ENCODE measurements around the gene MSI2.

Gene MSI2

GRCh38 chr17:57389473-57389872 lies 133.2 kb downstream of the MSI2 start:
- no peak for ATAC-seq
- no peak for TF ChIP-seq CREB5 (CRISPR knock-in tag; IDR thresholded peaks at IDR 0.05; ENCODE audit: low read depth)
- TF ChIP-seq ESRRG (CRISPR knock-in tag; IDR thresholded peaks at IDR 0.05) = no peak
- TF ChIP-seq GLIS3 (CRISPR knock-in tag; IDR thresholded peaks at IDR 0.05) = no peak
- TF ChIP-seq ZFP30 (CRISPR knock-in tag; IDR thresholded peaks at IDR 0.05) = no peak
- TF ChIP-seq ZC3H10 (CRISPR knock-in tag; IDR thresholded peaks at IDR 0.05) = no peak
- no peak for TF ChIP-seq CSRNP3 (CRISPR knock-in tag; IDR thresholded peaks at IDR 0.05)
- no peak for TF ChIP-seq TSHZ2 (CRISPR knock-in tag; IDR thresholded peaks at IDR 0.05)
- no peak for TF ChIP-seq TOX (CRISPR knock-in tag; IDR thresholded peaks at IDR 0.05; ENCODE audit: borderline replicate concordance)
- no peak for TF ChIP-seq PATZ1 (CRISPR knock-in tag; IDR thresholded peaks at IDR 0.05; ENCODE audit: borderline replicate concordance)
- TF ChIP-seq CSDC2 (CRISPR knock-in tag; IDR thresholded peaks at IDR 0.05) = no peak
- no peak for TF ChIP-seq POU6F1 (CRISPR knock-in tag; IDR thresholded peaks at IDR 0.05; ENCODE audit: borderline replicate concordance, low read depth)
- no peak for TF ChIP-seq ZFP3 (CRISPR knock-in tag; IDR thresholded peaks at IDR 0.05)
- TF ChIP-seq RARB (CRISPR knock-in tag; IDR thresholded peaks at IDR 0.05) = no peak
- no peak for TF ChIP-seq PPARA (CRISPR knock-in tag; IDR thresholded peaks at IDR 0.05; ENCODE audit: borderline replicate concordance)
- no peak for TF ChIP-seq ZNF8 (CRISPR knock-in tag; IDR thresholded peaks at IDR 0.05)
- no peak for TF ChIP-seq ISL1 (CRISPR knock-in tag; IDR thresholded peaks at IDR 0.05)
- TF ChIP-seq ZNF565 (CRISPR knock-in tag; conservative IDR thresholded peaks at IDR 0.05; ENCODE audit: low read depth) = no peak
- TF ChIP-seq OSR1 (CRISPR knock-in tag; IDR thresholded peaks at IDR 0.05) = no peak
- no peak for TF ChIP-seq ZNF70 (CRISPR knock-in tag; IDR thresholded peaks at IDR 0.05)

- no peak for ATAC-seq
- TF ChIP-seq SNAI2 (CRISPR knock-in tag; IDR thresholded peaks at IDR 0.05) = no peak
- TF ChIP-seq TSHZ2 (CRISPR knock-in tag; IDR thresholded peaks at IDR 0.05) = no peak
- TF ChIP-seq BACH2 (CRISPR knock-in tag; IDR thresholded peaks at IDR 0.05; ENCODE audit: borderline replicate concordance) = no peak
- no peak for TF ChIP-seq PPARA (CRISPR knock-in tag; IDR thresholded peaks at IDR 0.05; ENCODE audit: borderline replicate concordance)
- no peak for TF ChIP-seq ARNTL (CRISPR knock-in tag; IDR thresholded peaks at IDR 0.05; ENCODE audit: borderline replicate concordance, low read depth)
- no peak for TF ChIP-seq ESRRG (CRISPR knock-in tag; IDR thresholded peaks at IDR 0.05)
- no peak for TF ChIP-seq ZFP3 (CRISPR knock-in tag; IDR thresholded peaks at IDR 0.05)
- TF ChIP-seq CSDC2 (CRISPR knock-in tag; IDR thresholded peaks at IDR 0.05) = no peak
- TF ChIP-seq ZFP30 (CRISPR knock-in tag; IDR thresholded peaks at IDR 0.05) = no peak
- no peak for TF ChIP-seq CSRNP3 (CRISPR knock-in tag; IDR thresholded peaks at IDR 0.05)
- TF ChIP-seq RARB (CRISPR knock-in tag; IDR thresholded peaks at IDR 0.05) = no peak
- no peak for TF ChIP-seq GLIS3 (CRISPR knock-in tag; IDR thresholded peaks at IDR 0.05)
- no peak for TF ChIP-seq ZNF565 (CRISPR knock-in tag; conservative IDR thresholded peaks at IDR 0.05; ENCODE audit: low read depth)
- no peak for TF ChIP-seq TCF4 (CRISPR knock-in tag; IDR thresholded peaks at IDR 0.05; ENCODE audit: borderline replicate concordance)
- TF ChIP-seq ISL1 (CRISPR knock-in tag; IDR thresholded peaks at IDR 0.05) = no peak
- no peak for TF ChIP-seq ZNF70 (CRISPR knock-in tag; IDR thresholded peaks at IDR 0.05)
- TF ChIP-seq ZNF8 (CRISPR knock-in tag; IDR thresholded peaks at IDR 0.05) = no peak
- no peak for TF ChIP-seq ZC3H10 (CRISPR knock-in tag; IDR thresholded peaks at IDR 0.05)
Observed at GRCh38 chr17:57391076-57391825, 134.9 kb downstream of the MSI2 start.
